HG03095 (cell line): ENCODE data around the gene CAMKMT.

Experiments
- ATAC-seq: cut with Tn5 transposase; IDR thresholded peaks from one replicate; pipeline ENCODE4 v1.9.1; 2021; ENCODE audit warnings: moderate library complexity; ENCODE audit not compliant: unreplicated experiment

The CAMKMT gene

GRCh38 chr2:44787663-44788062 lies 425.9 kb downstream of the CAMKMT start:
- no peak for ATAC-seq

GRCh38 chr2:44789446-44789845 lies 427.7 kb downstream of the CAMKMT start:
- ATAC-seq, result no peak

GRCh38 chr2:44789971-44790721 lies 428.4 kb downstream of the CAMKMT start:
- ATAC-seq, result no peak

DNA sequence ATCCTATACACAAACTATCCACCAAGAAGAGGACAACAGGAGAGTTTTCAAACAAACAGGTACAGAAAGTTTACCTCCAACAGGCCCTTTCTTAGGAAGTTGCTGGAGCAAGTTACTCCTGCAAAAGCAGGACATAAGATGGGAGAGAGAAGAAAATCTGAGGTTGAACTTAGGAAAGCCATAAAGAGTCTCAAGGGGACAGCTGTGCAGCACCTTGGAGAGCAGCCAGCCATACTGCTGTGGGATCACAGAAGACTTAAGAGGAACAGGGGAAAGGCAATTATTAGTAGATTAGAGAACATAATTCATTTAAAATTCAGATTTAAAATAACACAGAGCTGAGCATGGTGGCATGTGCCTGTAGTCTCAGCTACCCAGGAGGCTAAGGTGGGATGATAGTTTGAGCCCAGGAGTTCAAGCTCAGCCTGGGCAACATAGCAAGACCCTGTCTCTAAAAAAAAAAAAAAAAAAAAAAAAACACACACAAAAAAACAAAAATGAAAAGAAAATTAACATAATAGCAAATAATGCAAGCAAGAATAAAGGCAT lies 431.6 kb downstream of the CAMKMT start:
- no peak for ATAC-seq

DNA sequence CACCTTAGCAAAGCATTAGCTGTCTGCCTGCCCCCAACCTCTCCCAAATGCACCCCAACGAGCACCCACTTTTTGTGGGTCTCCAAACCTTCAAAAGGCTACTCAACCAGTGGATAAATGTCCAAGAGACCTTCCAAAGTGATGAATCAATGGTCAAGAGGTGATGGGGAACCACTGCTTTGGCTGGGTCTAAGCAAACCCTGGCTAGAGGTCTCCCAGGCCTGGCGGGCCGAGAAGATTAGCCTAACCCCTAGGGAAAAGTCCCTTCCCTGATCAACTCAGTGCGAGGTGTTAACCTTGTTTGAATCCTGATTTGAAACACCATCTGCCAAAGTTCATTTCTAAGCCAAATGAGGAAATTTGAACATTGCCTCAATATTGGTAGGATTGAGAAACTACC lies 435.0 kb downstream of the CAMKMT start:
- no peak for ATAC-seq

- no peak for ATAC-seq
These were observed 436.5 kb downstream of the CAMKMT start for GRCh38 chr2:44798139-44798659.

DNA sequence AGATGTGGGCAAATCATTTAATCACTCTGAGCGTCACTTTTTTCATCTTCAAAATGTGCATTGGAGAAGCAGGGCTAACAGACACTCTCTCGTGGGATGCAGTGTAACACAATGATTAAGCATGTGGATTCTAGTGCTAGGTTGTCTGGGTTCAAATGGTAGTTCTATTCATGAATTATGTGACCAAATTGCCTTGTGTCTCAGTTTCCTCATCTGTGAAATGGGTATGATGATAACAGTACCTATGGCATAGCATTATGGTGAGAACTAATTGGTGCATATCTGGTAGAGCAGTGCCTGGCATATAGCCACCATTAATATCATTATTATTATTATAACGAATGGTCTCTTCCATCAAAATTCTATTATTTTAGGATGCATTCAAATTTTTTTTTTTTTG lies 437.4 kb downstream of the CAMKMT start:
- ATAC-seq, result no peak

DNA sequence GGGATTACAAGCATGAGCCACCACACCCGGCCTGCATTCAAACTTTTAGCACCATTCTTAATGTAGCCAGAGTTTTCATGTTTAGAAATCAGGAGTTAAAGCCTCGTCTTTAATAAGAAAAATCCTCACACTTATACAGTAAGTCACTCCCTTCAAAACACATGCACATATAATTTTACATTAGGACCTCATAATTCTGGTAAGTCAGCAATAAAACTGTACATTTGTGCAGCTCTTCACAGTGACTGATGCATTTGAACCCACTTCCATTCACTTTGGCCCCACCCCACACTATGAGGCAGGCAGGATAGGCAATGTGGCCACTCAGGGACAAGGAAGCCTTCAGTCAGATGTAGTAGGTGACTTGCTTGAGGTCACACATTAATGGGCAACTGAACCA lies 438.0 kb downstream of the CAMKMT start:
- ATAC-seq, result no peak

- no peak for ATAC-seq
These were observed 439.6 kb downstream of the CAMKMT start for GRCh38 chr2:44801289-44801840.

DNA sequence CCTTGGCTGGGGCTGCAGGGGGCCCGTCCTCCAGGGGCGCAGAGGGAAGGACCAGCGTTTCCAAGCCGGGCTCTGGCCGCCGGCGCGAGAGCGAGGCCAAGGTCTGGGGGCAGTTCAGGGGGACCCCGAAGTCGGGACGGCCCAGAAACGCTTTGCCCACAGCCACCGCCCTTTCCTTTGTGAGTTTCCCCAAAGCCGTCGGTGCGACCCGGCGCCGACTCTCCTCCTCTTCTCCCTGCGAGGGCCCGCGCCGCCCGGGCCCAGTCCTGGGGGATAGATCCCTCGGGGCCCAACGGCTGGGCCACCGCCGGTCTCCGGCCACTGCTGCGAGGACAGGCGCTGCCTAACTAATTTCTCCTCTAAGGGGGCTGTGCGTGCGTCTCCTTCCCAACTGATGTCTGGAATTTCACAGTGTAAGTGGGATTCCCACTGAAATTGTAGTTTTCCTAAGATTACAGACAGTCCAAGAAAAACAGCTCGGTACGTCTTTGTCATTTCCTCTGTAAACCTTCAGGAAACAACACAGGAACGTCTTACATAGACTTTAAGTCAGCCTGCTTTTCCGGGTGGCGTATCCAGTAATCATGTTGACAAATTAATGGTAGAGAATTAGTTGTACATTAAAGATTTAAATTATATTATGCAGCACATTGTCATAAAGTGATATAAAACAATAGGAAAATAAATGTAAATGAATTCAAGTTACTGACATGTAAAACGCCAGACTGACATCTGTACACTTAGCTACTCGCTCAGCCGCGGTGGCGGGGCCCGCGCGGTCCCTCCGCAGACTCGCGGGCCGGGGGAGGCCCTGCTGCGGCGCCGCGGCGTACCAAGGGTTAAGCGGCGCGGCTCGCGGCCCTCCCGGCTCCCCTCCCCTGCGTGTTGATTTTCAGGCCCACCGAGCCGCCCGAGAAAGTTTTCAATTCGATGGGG lies 440.4 kb downstream of the CAMKMT start:
- ATAC-seq, result no peak

DNA sequence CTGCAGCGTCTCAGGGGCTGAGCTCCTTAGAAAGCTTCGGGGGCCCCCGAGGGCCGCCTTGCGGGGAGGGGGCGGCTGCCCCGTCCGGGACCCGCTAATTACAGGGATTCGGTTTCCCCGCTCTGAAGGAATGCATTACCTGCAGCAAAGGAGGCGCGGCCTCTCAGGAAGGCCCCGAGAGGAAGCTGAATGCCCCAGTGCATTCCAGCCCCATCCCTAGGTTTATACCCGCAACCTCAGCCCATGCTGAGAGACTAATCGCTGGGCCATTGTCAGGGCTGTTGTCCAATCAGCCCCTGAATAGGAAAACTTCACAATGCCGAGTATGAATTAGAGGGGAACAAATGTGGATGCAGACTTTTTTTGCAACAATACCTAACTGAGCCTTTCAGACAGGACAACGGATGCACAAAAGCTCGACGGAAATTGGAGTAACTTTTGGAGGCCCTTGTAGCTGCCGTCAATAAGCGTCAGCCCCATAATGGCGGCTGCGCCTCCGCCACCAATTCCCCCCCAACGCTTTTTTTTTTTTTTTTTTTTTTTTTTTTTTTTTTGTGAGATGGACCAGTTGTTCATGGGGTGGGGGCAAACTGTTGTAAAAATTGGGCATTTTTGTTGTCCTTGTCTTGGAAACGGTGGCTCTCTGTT lies 441.2 kb downstream of the CAMKMT start:
- no peak for ATAC-seq

DNA sequence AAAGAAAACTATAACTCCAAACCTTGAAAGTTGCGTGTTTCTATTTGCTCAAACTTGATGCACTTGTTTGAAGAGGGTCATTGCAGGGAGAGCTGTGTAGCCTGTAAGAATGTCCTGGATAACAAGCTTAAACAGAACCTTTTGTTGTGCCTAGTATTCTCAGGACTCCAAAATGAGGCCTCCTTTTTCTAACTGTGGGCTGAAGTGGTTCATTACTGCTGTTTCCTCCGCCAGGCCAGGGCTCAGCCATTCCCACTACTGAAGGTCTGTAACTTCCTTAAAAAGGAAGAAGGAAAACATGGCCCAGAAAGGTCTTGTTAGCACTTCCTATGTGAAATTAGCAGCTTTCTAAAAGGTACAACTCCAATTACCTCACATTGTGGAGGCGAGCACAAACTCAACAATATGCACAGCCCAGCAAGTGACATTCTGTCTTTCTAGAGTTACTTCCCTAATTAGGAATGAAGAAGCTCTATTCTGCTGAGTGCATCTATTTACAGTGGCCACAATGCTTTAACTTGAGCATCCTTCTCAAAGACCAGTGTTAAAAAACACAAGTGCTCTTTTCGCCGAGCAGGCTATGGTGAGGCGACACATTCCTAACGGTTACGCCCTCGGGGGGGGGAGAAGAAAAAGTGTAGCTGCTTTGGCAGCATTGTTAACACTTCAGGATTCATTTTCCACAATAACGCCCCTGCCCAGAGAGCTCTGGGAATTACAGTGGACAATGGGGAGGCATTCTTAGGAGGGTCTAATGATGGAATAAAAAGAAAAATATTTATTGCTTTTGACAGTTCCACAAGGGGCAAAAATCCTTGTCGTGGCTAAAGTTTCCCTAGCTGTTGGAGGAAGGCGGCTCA lies 442.9 kb downstream of the CAMKMT start:
- no peak for ATAC-seq

DNA sequence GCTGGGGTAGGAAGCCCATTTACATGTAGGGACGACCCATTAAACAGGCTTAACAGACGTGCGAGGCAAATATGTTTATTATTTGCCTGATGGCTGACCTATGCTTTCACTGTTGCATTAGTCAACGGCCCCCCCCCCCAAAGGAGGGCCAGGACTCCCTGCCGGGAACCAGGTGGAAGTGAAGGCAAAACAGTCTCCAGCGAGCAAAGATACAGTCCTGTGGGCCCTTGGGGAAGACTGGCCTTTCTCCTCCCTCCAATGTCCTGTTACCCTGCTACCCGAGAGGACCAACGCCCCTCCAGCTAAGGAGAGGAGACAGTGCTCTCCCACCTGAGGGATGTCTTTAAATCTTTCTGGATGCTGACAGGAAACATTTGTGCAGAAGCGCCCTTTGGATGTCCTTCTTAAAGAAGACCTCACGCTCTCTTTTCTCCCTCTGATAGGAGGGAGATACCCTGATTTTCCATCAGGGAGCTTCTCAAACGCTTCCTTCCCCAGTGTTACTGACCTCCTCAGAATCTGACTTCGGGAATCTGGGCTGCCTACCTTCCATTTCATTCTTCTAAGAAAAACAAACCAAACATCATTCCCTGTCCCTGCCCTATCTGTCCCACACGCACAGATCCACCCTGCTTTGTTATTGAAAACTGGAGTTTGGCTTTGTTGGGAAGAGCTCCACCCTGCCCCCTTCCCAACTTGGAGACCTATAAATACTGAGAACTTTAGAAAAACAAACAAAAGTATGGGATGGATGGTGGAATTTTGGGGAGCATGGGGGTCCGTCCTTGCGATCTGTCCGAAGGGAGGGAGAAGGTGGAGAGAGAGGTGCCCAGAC lies 443.9 kb downstream of the CAMKMT start:
- ATAC-seq, result no peak

GRCh38 chr2:44807201-44808025 lies 445.7 kb downstream of the CAMKMT start:
- no peak for ATAC-seq

DNA sequence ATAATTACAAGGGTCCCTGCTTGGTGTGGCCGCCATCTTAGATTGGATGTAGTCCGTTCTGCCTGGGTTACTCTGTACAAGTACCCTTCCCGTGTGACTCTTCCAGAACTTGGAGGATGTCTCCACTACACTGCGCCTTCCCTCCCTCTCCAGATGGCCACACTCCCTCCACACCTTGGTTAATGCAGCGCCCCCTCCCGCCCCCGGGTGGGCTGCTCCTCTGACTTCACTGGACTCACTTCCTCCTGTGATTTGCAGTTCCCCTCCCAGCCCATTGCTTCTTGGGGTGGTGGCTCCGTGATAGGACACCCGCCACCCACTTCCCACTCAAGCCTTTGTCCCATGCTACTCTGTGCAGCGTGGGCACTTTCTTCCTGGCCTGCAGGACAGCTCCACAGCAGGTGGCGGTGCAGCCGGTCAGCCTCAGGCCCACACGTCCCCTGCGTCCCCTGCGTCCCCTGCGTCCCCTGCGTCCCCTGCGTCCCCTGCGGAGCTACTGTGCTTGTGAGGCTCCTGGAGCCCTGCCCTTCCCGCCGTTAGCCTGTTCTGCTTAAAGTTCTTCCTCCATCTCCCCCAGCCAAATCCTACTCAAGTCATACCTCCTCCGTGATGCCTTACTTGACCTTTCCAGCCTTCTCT lies 449.3 kb downstream of the CAMKMT start:
- ATAC-seq, result no peak

- no peak for ATAC-seq
These were observed 451.4 kb downstream of the CAMKMT start for GRCh38 chr2:44813165-44813564.

GRCh38 chr2:44813658-44814057 lies 451.9 kb downstream of the CAMKMT start:
- ATAC-seq, result no peak

DNA sequence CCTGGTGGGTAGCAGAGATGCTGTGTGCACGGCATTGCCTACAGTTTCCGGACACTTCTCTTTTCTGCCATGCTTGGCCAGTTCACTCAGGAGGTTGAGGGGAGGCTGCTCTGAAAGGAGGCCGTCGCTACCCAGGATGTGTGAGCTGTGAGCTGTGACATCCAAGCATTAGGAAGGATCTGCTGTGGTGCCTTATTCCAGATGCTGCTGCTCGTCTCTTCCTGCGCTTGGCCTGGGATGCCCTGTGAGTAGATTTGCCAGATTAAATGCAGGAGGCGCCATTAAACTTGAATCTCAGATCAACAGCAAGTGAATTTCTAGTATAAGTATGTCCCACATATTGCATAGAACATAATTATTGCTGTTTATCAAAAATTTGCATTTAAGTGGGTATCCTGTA lies 455.5 kb downstream of the CAMKMT start:
- ATAC-seq, result no peak
